ENCODE measurements around the gene SH3PXD2A.

DNA sequence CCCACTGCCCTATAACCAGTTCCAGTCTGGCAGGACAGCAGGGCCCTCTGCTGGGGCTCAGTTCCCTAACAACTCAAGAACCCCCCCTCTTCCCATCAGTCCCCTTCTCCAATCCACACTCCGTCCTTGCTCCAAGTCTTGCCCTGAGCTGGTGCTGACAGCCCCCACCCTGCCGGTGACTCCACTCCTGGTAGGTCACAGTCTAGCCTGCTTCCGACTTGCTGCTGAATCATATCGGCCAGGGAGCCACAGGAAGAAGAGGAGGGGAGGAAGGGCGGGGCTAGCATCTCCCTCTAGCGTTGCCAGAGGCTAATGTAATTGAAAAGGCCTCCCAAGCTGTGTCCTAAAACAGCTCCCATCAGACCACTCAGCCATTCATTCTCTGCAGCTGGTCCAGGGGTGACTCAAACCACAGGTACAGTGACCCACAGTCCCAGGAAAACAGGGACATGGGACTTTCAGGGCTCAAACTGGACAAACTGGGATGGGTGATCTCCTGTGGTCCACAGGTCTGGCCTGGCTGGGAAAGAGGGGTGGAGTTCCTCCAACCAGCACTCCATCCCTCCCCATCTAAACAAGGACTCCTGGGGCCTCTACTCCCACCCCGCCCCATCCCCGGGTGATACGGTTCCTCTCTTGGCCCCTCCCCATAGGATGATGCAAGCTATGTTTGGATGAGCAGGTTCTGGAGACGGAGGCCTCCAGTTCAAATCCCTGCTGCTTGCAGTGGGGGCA is 158.8 kb downstream of the SH3PXD2A start:
- TF ChIP-seq, protein P1, sequence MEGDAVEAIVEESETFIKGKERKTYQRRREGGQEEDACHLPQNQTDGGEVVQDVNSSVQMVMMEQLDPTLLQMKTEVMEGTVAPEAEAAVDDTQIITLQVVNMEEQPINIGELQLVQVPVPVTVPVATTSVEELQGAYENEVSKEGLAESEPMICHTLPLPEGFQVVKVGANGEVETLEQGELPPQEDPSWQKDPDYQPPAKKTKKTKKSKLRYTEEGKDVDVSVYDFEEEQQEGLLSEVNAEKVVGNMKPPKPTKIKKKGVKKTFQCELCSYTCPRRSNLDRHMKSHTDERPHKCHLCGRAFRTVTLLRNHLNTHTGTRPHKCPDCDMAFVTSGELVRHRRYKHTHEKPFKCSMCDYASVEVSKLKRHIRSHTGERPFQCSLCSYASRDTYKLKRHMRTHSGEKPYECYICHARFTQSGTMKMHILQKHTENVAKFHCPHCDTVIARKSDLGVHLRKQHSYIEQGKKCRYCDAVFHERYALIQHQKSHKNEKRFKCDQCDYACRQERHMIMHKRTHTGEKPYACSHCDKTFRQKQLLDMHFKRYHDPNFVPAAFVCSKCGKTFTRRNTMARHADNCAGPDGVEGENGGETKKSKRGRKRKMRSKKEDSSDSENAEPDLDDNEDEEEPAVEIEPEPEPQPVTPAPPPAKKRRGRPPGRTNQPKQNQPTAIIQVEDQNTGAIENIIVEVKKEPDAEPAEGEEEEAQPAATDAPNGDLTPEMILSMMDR (IDR thresholded peaks at IDR 0.05; ENCODE audit: insufficient read depth, low read depth, low read length), result peak; percentile 42
- TF ChIP-seq EZH2 (IDR thresholded peaks at IDR 0.05; ENCODE audit: insufficient read depth, low read length), result no peak
